Activated CD4-positive, alpha-beta T cell treated with anti-CD3 and anti-CD28 coated beads for 48 hours (primary cell): ENCODE measurements around the gene CCDC8.
"Not testable (repeated sequence)": the region's sequence is repeated elsewhere in the genome, so short reads cannot be mapped to it uniquely, and the experiment has no call there.

ENCODE experiments used
- DNase-seq: peaks from one replicate; pipeline ENCODE4 v3.0.0-alpha.2; 2020

Gene CCDC8

GRCh38 chr19:46397801-46398479 lies 15.4 kb downstream of the CCDC8 start:
- not testable (repeated sequence) for DNase-seq

GRCh38 chr19:46394402-46394797 lies 19.0 kb downstream of the CCDC8 start:
- DNase-seq = no peak

GRCh38 chr19:46393456-46394401 lies 19.6 kb downstream of the CCDC8 start:
- no peak for DNase-seq

GRCh38 chr19:46392837-46393236 lies 20.5 kb downstream of the CCDC8 start:
- DNase-seq = no peak

GRCh38 chr19:46392252-46392801 lies 21.0 kb downstream of the CCDC8 start:
- DNase-seq = no peak

- no peak for DNase-seq
Measured at GRCh38 chr19:46391296-46392251, 21.8 kb downstream of the CCDC8 start.

GRCh38 chr19:46390866-46391265 lies 22.5 kb downstream of the CCDC8 start:
- no peak for DNase-seq

GRCh38 chr19:46390121-46390858 lies 23.1 kb downstream of the CCDC8 start:
- no peak for DNase-seq

- no peak for DNase-seq
Measured at GRCh38 chr19:46388311-46389095, 24.9 kb downstream of the CCDC8 start.

GRCh38 chr19:46387713-46388130 lies 25.6 kb downstream of the CCDC8 start:
- DNase-seq = no peak

GRCh38 chr19:46386996-46387712 lies 26.2 kb downstream of the CCDC8 start:
- no peak for DNase-seq

GRCh38 chr19:46386151-46386550 lies 27.2 kb downstream of the CCDC8 start:
- no peak for DNase-seq

GRCh38 chr19:46385636-46386035 lies 27.7 kb downstream of the CCDC8 start:
- no peak for DNase-seq

- peak; percentile 0 for DNase-seq
Measured at GRCh38 chr19:46384396-46384795, 29.0 kb downstream of the CCDC8 start.

GRCh38 chr19:46383846-46384245 lies 29.5 kb downstream of the CCDC8 start:
- no peak for DNase-seq

- peak; percentile 1 for DNase-seq
Measured at GRCh38 chr19:46383171-46383815, 30.1 kb downstream of the CCDC8 start.

GRCh38 chr19:46381756-46382345 lies 31.5 kb downstream of the CCDC8 start:
- DNase-seq = no peak

- DNase-seq = no peak
Measured at GRCh38 chr19:46381346-46381745, 32.0 kb downstream of the CCDC8 start.

GRCh38 chr19:46380690-46381089 lies 32.7 kb downstream of the CCDC8 start:
- DNase-seq = no peak
